Astrocyte (in vitro differentiated cells and primary cell): ENCODE data around the gene KCNQ4.

Source experiments
- EZH2 ChIP-seq: IDR thresholded peaks from 2 replicates; pipeline ENCODE4 v1.6.1; 2012; ENCODE audit warnings: mild to moderate bottlenecking, low read length, inconsistent platforms; ENCODE audit not compliant: insufficient read depth
- TF ChIP-seq, protein P1 (sequence below): IDR thresholded peaks from 2 replicates; pipeline ENCODE4 v1.5.1; 2011; ENCODE audit warnings: low read depth, mild to moderate bottlenecking, inconsistent platforms, low read length, moderate library complexity; ENCODE audit not compliant: insufficient read depth

DNA sequence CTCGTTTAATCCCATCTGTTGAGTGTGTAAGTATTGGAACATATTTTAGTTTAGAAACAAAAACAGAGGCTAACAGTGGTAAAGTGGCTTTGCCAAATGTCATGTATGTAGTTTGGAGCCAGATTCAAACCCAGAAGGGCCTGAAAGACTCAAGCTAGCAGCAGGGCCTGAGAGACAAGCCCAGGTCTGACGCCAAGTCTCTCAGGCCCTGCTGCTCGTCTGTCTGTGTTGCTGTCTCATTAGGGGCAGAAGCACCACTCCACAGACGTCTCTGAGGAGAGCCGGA is 70.2 kb downstream of the KCNQ4 start:
- TF ChIP-seq, protein P1, sequence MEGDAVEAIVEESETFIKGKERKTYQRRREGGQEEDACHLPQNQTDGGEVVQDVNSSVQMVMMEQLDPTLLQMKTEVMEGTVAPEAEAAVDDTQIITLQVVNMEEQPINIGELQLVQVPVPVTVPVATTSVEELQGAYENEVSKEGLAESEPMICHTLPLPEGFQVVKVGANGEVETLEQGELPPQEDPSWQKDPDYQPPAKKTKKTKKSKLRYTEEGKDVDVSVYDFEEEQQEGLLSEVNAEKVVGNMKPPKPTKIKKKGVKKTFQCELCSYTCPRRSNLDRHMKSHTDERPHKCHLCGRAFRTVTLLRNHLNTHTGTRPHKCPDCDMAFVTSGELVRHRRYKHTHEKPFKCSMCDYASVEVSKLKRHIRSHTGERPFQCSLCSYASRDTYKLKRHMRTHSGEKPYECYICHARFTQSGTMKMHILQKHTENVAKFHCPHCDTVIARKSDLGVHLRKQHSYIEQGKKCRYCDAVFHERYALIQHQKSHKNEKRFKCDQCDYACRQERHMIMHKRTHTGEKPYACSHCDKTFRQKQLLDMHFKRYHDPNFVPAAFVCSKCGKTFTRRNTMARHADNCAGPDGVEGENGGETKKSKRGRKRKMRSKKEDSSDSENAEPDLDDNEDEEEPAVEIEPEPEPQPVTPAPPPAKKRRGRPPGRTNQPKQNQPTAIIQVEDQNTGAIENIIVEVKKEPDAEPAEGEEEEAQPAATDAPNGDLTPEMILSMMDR, result no peak
- no peak for TF ChIP-seq EZH2
